OCI-LY3 (cell line): ENCODE results near the gene HSPBP1.

Experiments
- H2AFZ ChIP-seq: fragments of 200-600, 300-600 bp; shearing (Covaris generic); 2 replicates; pipeline ENCODE4 v1.6.0; 2014; ENCODE audit warnings: antibody characterized with exemption, low read depth, low read length
- H3K27ac ChIP-seq: fragments of 200-600, 300-600 bp; sonication (generic); 2 replicates; pipeline ENCODE4 v1.5.1; 2014; ENCODE audit warnings: mild to moderate bottlenecking, low read length, moderate library complexity, mixed read lengths
- H3K27me3 ChIP-seq: fragments of 200-600, 300-600 bp; sonication (generic); 2 replicates; pipeline ENCODE4 v1.6.1; 2014; ENCODE audit warnings: low read depth, low read length, mixed read lengths
- H3K36me3 ChIP-seq: fragments of 200-600, 300-600 bp; sonication (generic); replicated peaks from 2 replicates; pipeline ENCODE3; 2014; ENCODE audit warnings: low read depth, low read length, mixed read lengths
- H3K4me1 ChIP-seq: fragments of 300-600, 200-600 bp; sonication (generic); 2 replicates; pipeline ENCODE4 v1.6.1; 2014; ENCODE audit warnings: low read length, mixed read lengths
- H3K4me2 ChIP-seq: fragments of 200-600, 300-600 bp; sonication (generic); 2 replicates; pipeline ENCODE4 v1.6.1; 2014; ENCODE audit warnings: low read length, mixed read lengths
- H3K4me3 ChIP-seq: fragments of 300-600, 200-600 bp; sonication (generic); 2 replicates; pipeline ENCODE4 v1.5.1; 2014; ENCODE audit warnings: antibody characterized with exemption, mild to moderate bottlenecking, low read length, moderate library complexity
- H3K79me2 ChIP-seq: fragments of 300-600, 200-600 bp; shearing (Covaris generic); 2 replicates; pipeline ENCODE4 v1.6.1; 2014; ENCODE audit warnings: mild to moderate bottlenecking, low read length, mixed read lengths
- H3K9ac ChIP-seq: fragments of 300-600, 200-600 bp; shearing (Covaris generic); 2 replicates; pipeline ENCODE4 v1.6.0; 2014; ENCODE audit warnings: mild to moderate bottlenecking, low read length, moderate library complexity
- H3K9me3 ChIP-seq: fragments of 200-600, 300-600 bp; shearing (Covaris generic); 2 replicates; pipeline ENCODE4 v1.6.1; 2014; ENCODE audit warnings: low read length, mixed read lengths; ENCODE audit not compliant: insufficient read depth
- H4K20me1 ChIP-seq: fragments of 200-600, 300-600 bp; sonication (generic); 2 replicates; pipeline ENCODE4 v1.6.1; 2016; ENCODE audit warnings: low read length, mixed read lengths; ENCODE audit not compliant: insufficient read depth
- CTCF ChIP-seq: fragments of 200-600, 300-600 bp; sonication (generic); IDR thresholded peaks from 2 replicates; pipeline ENCODE4 v1.5.1; 2014; ENCODE audit warnings: antibody characterized with exemption, low read length, low read depth
- EZH2phosphoT487 ChIP-seq: fragments of 200-600 bp; shearing (Covaris generic); IDR thresholded peaks from 2 replicates; pipeline ENCODE4 v1.6.1; 2018; ENCODE audit warnings: antibody characterized with exemption, mixed run types, low read depth

HSPBP1 gene

DNA sequence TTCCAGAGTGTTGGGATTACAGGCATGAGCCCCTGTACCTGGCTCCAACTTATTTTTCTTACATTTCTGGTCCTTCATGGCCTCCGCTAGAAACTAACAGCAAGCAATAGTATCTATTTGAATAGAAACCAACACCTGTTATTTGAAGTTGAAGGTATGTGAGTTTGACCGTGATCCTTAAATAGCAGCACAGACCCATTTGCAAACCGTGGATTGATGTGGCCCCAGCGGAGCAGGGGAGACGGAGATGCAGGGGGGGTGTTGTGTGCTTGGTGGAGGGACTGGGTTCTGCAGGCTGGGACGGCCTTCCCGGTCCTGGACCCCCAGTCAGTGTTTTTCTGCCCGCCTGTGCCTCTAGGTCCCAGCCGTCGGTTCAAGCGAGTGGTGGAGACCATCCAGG, 28.4 kb upstream of the HSPBP1 start:
- Histone ChIP-seq H3K4me3 (no peak overlapping the region), H3K79me2 (no peaks in the 10 kb centered on the region), H3K27ac (no peak overlapping the region), H3K27me3 (no peaks in the 10 kb centered on the region), H4K20me1 (no peaks in the 10 kb centered on the region), H3K4me2 (no peak overlapping the region), H3K9ac (no peak overlapping the region), H3K4me1 (no peaks in the 10 kb centered on the region), H3K9me3 (no peaks in the 10 kb centered on the region), H3K36me3 (no peaks in the 10 kb centered on the region), H2AFZ (no peak overlapping the region)
- TF ChIP-seq CTCF (no peak), EZH2phosphoT487 (no peak)

DNA sequence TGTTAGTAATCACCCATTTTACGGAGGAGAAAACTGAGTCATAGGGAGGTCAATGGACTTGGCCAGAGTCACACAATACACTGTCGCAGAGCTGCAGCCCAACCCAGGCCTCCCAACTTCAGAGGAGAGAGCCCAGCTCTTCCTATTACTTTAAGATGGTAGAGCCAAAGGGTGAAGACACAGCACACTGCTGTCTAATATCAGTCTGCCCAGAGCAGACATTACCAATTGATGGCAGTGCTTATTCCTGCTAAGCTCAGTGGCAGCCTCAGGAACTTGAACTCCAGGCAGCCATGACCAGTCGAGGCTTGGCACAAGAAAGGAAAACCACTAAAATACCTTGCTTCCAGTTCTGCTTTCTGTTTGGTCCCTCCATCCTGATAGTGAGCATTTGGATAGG, 26.8 kb upstream of the HSPBP1 start:
- H3K27ac ChIP-seq: no peak overlapping the region

GRCh38 chr19:55305983-55306562, 26.2 kb upstream of the HSPBP1 start:
- Histone ChIP-seq H3K79me2 (no peaks in the 10 kb centered on the region), H3K27me3 (no peaks in the 10 kb centered on the region), H4K20me1 (no peaks in the 10 kb centered on the region), H3K27ac (no peak overlapping the region), H3K4me2 (no peak overlapping the region), H3K9ac (no peak overlapping the region), H3K36me3 (no peaks in the 10 kb centered on the region), H2AFZ (no peak overlapping the region), H3K9me3 (no peaks in the 10 kb centered on the region), H3K4me1 (peaks cover 9% of the 10 kb centered on the region; the same call in 1 of the 2 replicates), H3K4me3 (no peak overlapping the region)
- no peak for TF ChIP-seq CTCF
- no peak for TF ChIP-seq EZH2phosphoT487

More for the DNA sequence above, 26.8 kb upstream of the HSPBP1 start:
- Histone ChIP-seq H3K36me3 (no peaks in the 10 kb centered on the region), H4K20me1 (no peaks in the 10 kb centered on the region), H3K79me2 (no peaks in the 10 kb centered on the region), H3K9ac (no peak overlapping the region), H3K4me3 (no peak overlapping the region), H3K27me3 (no peaks in the 10 kb centered on the region), H2AFZ (no peak overlapping the region), H3K4me1 (0 out of 2 replicates have a peak, but pooled peaks cover 4% of the 10 kb centered on the region), H3K9me3 (no peaks in the 10 kb centered on the region), H3K4me2 (no peak overlapping the region)
- TF ChIP-seq CTCF (no peak), EZH2phosphoT487 (no peak)

DNA sequence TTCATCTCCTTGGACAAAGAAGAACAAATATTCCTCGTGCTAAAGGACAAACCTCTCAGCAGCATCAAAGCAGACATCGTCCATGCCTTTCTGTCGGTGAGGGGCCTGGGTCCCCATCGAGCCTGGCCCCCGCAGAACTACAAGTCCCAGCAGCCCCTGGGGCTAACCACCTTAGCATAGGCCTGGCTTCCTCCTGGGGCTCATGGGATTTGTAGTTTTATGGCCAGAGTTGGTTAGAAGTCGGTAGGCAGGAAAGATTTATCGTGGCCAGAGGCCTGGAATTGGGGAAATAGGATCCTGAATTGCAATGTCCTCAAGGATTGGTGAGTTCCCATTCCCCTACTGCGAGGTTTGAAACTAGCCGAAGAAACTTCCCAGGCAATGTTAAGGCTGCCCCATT, 25.6 kb upstream of the HSPBP1 start:
- Histone ChIP-seq H3K27me3 (no peaks in the 10 kb centered on the region), H3K79me2 (no peaks in the 10 kb centered on the region), H3K4me2 (no peak overlapping the region), H4K20me1 (no peaks in the 10 kb centered on the region), H3K4me1 (peaks cover 10% of the 10 kb centered on the region; the same call in 1 of the 2 replicates), H3K9ac (no peak overlapping the region), H3K9me3 (no peaks in the 10 kb centered on the region), H3K27ac (no peak overlapping the region), H3K4me3 (no peak overlapping the region), H3K36me3 (no peaks in the 10 kb centered on the region), H2AFZ (no peak overlapping the region)
- TF ChIP-seq CTCF (no peak), EZH2phosphoT487 (no peak)
